Measurements from ENCODE around the gene SARDH. TPM values are rescaled to one million over a fixed set of nuclear protein-coding genes. Genes with fewer than 3 reads are reported as not detected.

The SARDH gene
- polyA plus RNA-seq, 1 donor from 2014 or later = not detected

GRCh38 chr9:133709015-133709611 is 29.0 kb downstream of the SARDH start:
- no peaks in the 10 kb centered on the region for H4K20me1 ChIP-seq (ENCODE audit: insufficient read depth)
- no peaks in the 10 kb centered on the region for H3K27me3 ChIP-seq (ENCODE audit: insufficient read depth, low read depth, low read length)
- no peaks in the 10 kb centered on the region for H3F3A ChIP-seq (ENCODE audit: insufficient read depth, low read length, poor library complexity, severe bottlenecking)
- H3K4me2 ChIP-seq (ENCODE audit: low read length) = no peak overlapping the region
- H3K4me3 ChIP-seq (ENCODE audit: low read length) = peak overlapping the region; percentile 41
- peak; percentile 34 for TF ChIP-seq CTCF (IDR thresholded peaks at IDR 0.05; ENCODE audit: poor library complexity, severe bottlenecking)
- TF ChIP-seq EP300 (conservative IDR thresholded peaks at IDR 0.05; ENCODE audit: poor library complexity, severe bottlenecking) = peak; percentile 95
- no peak for TF ChIP-seq TAF1 (IDR thresholded peaks at IDR 0.05; ENCODE audit: low read depth)
- TF ChIP-seq REST (IDR thresholded peaks at IDR 0.05; ENCODE audit: borderline replicate concordance) = no peak
- peak; percentile 77 for TF ChIP-seq POLR2AphosphoS5 (IDR thresholded peaks at IDR 0.05)
- peak overlapping the region; percentile 66 for H3K9ac ChIP-seq (ENCODE audit: low read length)
- peak overlapping the region; percentile 85 for H3K27ac ChIP-seq (ENCODE audit: low read length)
- H3K9me3 ChIP-seq (ENCODE audit: low read length) = no peaks in the 10 kb centered on the region
- H3K36me3 ChIP-seq (ENCODE audit: insufficient read depth, low read length) = no peaks in the 10 kb centered on the region
- H3K79me2 ChIP-seq (replicated peaks; ENCODE audit: insufficient read depth, low read length) = no peaks in the 10 kb centered on the region
- no peaks in the 10 kb centered on the region for H3K9me2 ChIP-seq (ENCODE audit: insufficient read depth, low read length)
- no peak overlapping the region for H2AFZ ChIP-seq (ENCODE audit: low read depth, low read length)

GRCh38 chr9:133708246-133709014 is 29.7 kb downstream of the SARDH start:
- Histone ChIP-seq H3K9me2 (ENCODE audit: insufficient read depth, low read length) (no peaks in the 10 kb centered on the region), H3K36me3 (ENCODE audit: insufficient read depth, low read length) (no peaks in the 10 kb centered on the region), H3K27me3 (ENCODE audit: insufficient read depth, low read depth, low read length) (no peaks in the 10 kb centered on the region), H3K9ac (ENCODE audit: low read length) (peak overlapping the region; percentile 66), H3K9me3 (ENCODE audit: low read length) (no peaks in the 10 kb centered on the region), H3K4me3 (ENCODE audit: low read length) (no peak overlapping the region), H3F3A (ENCODE audit: insufficient read depth, low read length, poor library complexity, severe bottlenecking) (no peaks in the 10 kb centered on the region), H3K4me2 (ENCODE audit: low read length) (no peak overlapping the region), H3K27ac (ENCODE audit: low read length) (peak overlapping the region; percentile 85), H2AFZ (ENCODE audit: low read depth, low read length) (no peak overlapping the region), H4K20me1 (ENCODE audit: insufficient read depth) (no peaks in the 10 kb centered on the region), H3K79me2 (replicated peaks; ENCODE audit: insufficient read depth, low read length) (no peaks in the 10 kb centered on the region)
- TF ChIP-seq RAD21 (conservative IDR thresholded peaks at IDR 0.05) (no peak), MXI1 (conservative IDR thresholded peaks at IDR 0.05; ENCODE audit: poor library complexity, severe bottlenecking) (no peak), TAF1 (IDR thresholded peaks at IDR 0.05; ENCODE audit: low read depth) (no peak), CTCF (IDR thresholded peaks at IDR 0.05; ENCODE audit: poor library complexity, severe bottlenecking) (no peak), EZH2 (IDR thresholded peaks at IDR 0.05; ENCODE audit: borderline replicate concordance, insufficient read depth, low read length, poor library complexity, severe bottlenecking) (no peak)

Measured in neural cell (in vitro differentiated cells).